ENCODE measurements around the gene CLEC2B. TPM values are rescaled to one million over a fixed set of nuclear protein-coding genes. Genes with fewer than 3 reads are reported as not detected.

Gene CLEC2B
- total RNA-seq, 2 donors from 2014 or later = 4.1 to 6.0 TPM

DNA sequence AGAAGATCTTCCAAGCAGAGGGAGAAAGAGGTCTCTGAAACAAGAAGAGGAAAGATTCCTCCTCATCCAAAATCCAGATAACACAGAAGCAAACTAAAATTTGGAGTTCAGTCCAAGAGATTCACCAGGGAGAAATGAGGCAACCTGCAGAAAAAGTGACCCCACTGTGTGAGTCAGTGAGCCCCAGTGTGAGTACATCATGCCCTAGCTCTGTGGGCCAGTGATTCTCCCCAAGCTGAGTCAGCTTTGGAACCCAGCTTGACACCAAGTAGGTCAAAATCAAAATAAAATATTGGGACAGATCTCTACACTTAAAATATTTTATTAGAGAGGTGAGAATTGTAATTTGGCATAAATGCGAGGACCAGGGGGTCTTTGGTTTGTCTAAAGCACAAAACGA, 17.2 kb downstream of the CLEC2B start:
- H3K27me3 ChIP-seq (replicated peaks; ENCODE audit: insufficient read depth) = no peaks in the 10 kb centered on the region

DNA sequence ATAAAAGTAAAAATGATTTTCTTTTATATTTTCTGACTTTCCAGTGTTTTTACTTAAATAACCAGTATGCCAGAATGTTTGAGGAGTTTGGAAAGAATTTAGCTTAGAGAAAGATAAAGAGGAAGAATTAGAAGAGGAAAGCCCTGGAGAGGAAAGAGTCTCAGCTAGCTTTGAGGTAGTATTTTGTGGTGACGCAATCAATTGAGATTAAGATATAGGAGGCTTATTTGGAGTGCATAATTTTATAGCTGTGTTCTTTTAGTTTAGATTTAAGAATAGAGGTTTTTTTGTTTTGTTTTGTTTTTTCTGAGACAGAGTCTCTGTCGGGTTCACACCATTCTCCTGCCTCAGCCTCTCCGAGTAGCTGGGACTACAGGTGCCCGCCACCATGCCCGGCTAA, 18.1 kb downstream of the CLEC2B start:
- intact Hi-C loops (cut with DNase I) = no loop called here
- no peak for DNase-seq (ENCODE audit: low spot score)

More for the DNA sequence above, 17.2 kb downstream of the CLEC2B start:
- no peak overlapping the region for H3K27ac ChIP-seq
- intact Hi-C loops (cut with DNase I) = no loop called here
- no peak for DNase-seq (ENCODE audit: low spot score)
- TF ChIP-seq CTCF (IDR thresholded peaks at IDR 0.05) (no peak), POLR2A (IDR thresholded peaks at IDR 0.05) (no peak), POLR2AphosphoS5 (IDR thresholded peaks at IDR 0.05) (no peak)
- H3K9me3 ChIP-seq = no peaks in the 10 kb centered on the region
- H3K36me3 ChIP-seq = no peaks in the 10 kb centered on the region
- no peak overlapping the region for H3K4me3 ChIP-seq
- H3K4me1 ChIP-seq (replicated peaks) = no peaks in the 10 kb centered on the region
- 66% methylated on average over 2 of the region's 2 CpGs for WGBS

DNA sequence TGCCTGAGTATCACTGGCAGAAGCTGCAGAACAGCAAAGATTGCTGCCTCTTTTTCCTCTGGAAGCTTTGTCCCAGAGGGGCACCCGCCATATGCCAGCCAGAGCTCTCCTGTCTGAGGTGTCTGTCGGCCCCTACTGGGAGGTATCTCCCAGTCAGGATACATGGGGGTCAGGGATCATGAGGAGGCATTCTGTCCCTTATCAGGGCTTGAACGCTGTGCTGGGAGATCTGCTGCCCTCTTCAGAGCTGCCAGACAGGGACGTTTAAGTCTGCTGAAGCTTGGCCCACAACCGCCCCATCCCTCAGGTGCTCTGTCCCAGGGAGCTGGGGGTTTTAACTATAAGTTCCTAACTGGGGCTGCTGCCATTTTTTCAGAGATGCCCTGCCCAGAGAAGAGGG, 20.3 kb downstream of the CLEC2B start:
- Histone ChIP-seq H3K27me3 (replicated peaks; ENCODE audit: insufficient read depth) (no peaks in the 10 kb centered on the region), H3K36me3 (no peaks in the 10 kb centered on the region), H3K4me1 (replicated peaks) (no peaks in the 10 kb centered on the region), H3K27ac (no peak overlapping the region), H3K9me3 (no peaks in the 10 kb centered on the region), H3K4me3 (no peak overlapping the region)
- 85% methylated on average over 5 of the region's 5 CpGs for WGBS
- intact Hi-C loops (cut with DNase I) = no loop called here
- DNase-seq (ENCODE audit: low spot score) = no peak
- TF ChIP-seq POLR2AphosphoS5 (IDR thresholded peaks at IDR 0.05) (no peak), POLR2A (IDR thresholded peaks at IDR 0.05) (no peak), CTCF (IDR thresholded peaks at IDR 0.05) (no peak)

More for the DNA sequence above, 18.1 kb downstream of the CLEC2B start:
- Histone ChIP-seq H3K27me3 (replicated peaks; ENCODE audit: insufficient read depth) (no peaks in the 10 kb centered on the region), H3K9me3 (no peaks in the 10 kb centered on the region), H3K4me1 (replicated peaks) (no peaks in the 10 kb centered on the region), H3K4me3 (no peak overlapping the region), H3K36me3 (no peaks in the 10 kb centered on the region), H3K27ac (no peak overlapping the region)
- TF ChIP-seq CTCF (IDR thresholded peaks at IDR 0.05) (no peak), POLR2A (IDR thresholded peaks at IDR 0.05) (no peak), POLR2AphosphoS5 (IDR thresholded peaks at IDR 0.05) (no peak)
- WGBS = 86% methylated on average over 5 of the region's 5 CpGs

GRCh38 chr12:9843407-9843806, 25.7 kb downstream of the CLEC2B start:
- Histone ChIP-seq H3K27ac (no peak overlapping the region), H3K4me1 (replicated peaks) (no peaks in the 10 kb centered on the region), H3K9me3 (no peaks in the 10 kb centered on the region), H3K27me3 (replicated peaks; ENCODE audit: insufficient read depth) (no peaks in the 10 kb centered on the region), H3K36me3 (no peaks in the 10 kb centered on the region), H3K4me3 (no peak overlapping the region)
- TF ChIP-seq POLR2AphosphoS5 (IDR thresholded peaks at IDR 0.05) = no peak
- no peak for TF ChIP-seq POLR2A (IDR thresholded peaks at IDR 0.05)
- TF ChIP-seq CTCF (IDR thresholded peaks at IDR 0.05) = no peak
- intact Hi-C loops (cut with DNase I) = no loop called here
- no peak for DNase-seq (ENCODE audit: low spot score)
- 69% methylated on average over 3 of the region's 3 CpGs for WGBS

DNA sequence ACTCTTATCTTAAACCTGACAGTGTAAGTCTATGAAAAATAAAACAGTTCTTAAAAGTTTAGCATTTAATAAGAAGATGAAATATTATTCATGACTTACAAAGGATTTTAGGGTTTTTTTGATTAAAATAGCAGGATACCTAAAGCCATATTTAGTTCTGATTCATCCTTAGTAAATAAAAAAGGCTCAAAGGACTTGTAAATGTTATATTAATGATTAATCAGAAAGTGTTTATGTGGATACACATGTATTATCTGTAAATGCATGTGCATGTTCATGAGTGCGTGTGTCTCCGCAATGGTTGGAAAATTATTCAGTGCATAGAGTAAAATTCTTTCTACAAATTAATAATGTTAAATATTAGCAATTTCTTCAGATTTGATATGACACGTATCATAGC, 37.4 kb downstream of the CLEC2B start:
- intact Hi-C loops (cut with DNase I) = no loop called here
- no peak overlapping the region for H3K4me3 ChIP-seq
- H3K27ac ChIP-seq = no peak overlapping the region
- no peaks in the 10 kb centered on the region for H3K27me3 ChIP-seq (replicated peaks; ENCODE audit: insufficient read depth)
- DNase-seq (ENCODE audit: low spot score) = no peak
- no peaks in the 10 kb centered on the region for H3K36me3 ChIP-seq
- TF ChIP-seq POLR2A (IDR thresholded peaks at IDR 0.05) = no peak
- no peak for TF ChIP-seq POLR2AphosphoS5 (IDR thresholded peaks at IDR 0.05)
- TF ChIP-seq CTCF (IDR thresholded peaks at IDR 0.05) = no peak
- WGBS = 62% methylated on average over 3 of the region's 3 CpGs
- H3K9me3 ChIP-seq = no peaks in the 10 kb centered on the region
- H3K4me1 ChIP-seq (replicated peaks) = no peaks in the 10 kb centered on the region
